ENCODE data around the gene LSP1. TPM values are rescaled to one million over a fixed set of nuclear protein-coding genes. Genes with fewer than 3 reads are reported as not detected.

Gene LSP1
- total and polyA plus RNA-seq, 2 of the 13 experiments (the other 11 are each of a cell fraction or from before 2014, with no cell fraction given), result 0.59 to 1.00 TPM

- no peak for TF ChIP-seq THRA (CRISPR knock-in tag; IDR thresholded peaks at IDR 0.05; ENCODE audit: borderline replicate concordance)
- TF ChIP-seq CCDC6 (CRISPR knock-in tag; IDR thresholded peaks at IDR 0.05), result no peak
- TF ChIP-seq ZBTB37 (CRISPR knock-in tag; IDR thresholded peaks at IDR 0.05), result no peak
- no peak for TF ChIP-seq ZFP36L2 (CRISPR knock-in tag; IDR thresholded peaks at IDR 0.05)
- no peak for TF ChIP-seq ZNF136 (CRISPR knock-in tag; IDR thresholded peaks at IDR 0.05; ENCODE audit: low read depth)
- no peak for TF ChIP-seq SNAI1 (CRISPR knock-in tag; IDR thresholded peaks at IDR 0.05; ENCODE audit: borderline replicate concordance)
- no peak for TF ChIP-seq CC2D1A (CRISPR knock-in tag; IDR thresholded peaks at IDR 0.05)
- no peak for TF ChIP-seq ZXDC (CRISPR knock-in tag; IDR thresholded peaks at IDR 0.05)
- peak; percentile 27 for TF ChIP-seq SAP130 (CRISPR knock-in tag; IDR thresholded peaks at IDR 0.05; ENCODE audit: low read depth)
- TF ChIP-seq MYNN (CRISPR knock-in tag; IDR thresholded peaks at IDR 0.05; ENCODE audit: low read depth), result no peak
- TF ChIP-seq TARDBP (CRISPR knock-in tag; IDR thresholded peaks at IDR 0.05), result no peak
- TF ChIP-seq ZNF264 (CRISPR knock-in tag; IDR thresholded peaks at IDR 0.05), result no peak
- TF ChIP-seq ETS1 (CRISPR knock-in tag; IDR thresholded peaks at IDR 0.05), result no peak
- TF ChIP-seq NCOA2 (CRISPR knock-in tag; IDR thresholded peaks at IDR 0.05), result no peak
- TF ChIP-seq BCL6 (CRISPR knock-in tag; IDR thresholded peaks at IDR 0.05), result no peak
- no peak for TF ChIP-seq ZBTB26 (CRISPR knock-in tag; IDR thresholded peaks at IDR 0.05; ENCODE audit: borderline replicate concordance)
- TF ChIP-seq ZNF670 (CRISPR knock-in tag; IDR thresholded peaks at IDR 0.05; ENCODE audit: borderline replicate concordance), result no peak
- no peak for TF ChIP-seq RBAK (CRISPR knock-in tag; IDR thresholded peaks at IDR 0.05)
- TF ChIP-seq SALL1 (CRISPR knock-in tag; IDR thresholded peaks at IDR 0.05), result peak; percentile 10; the same call in 1 of the 2 replicates
- TF ChIP-seq ZFAT (CRISPR knock-in tag; conservative IDR thresholded peaks at IDR 0.05), result no peak
- no peak for TF ChIP-seq ZNF10 (CRISPR knock-in tag; IDR thresholded peaks at IDR 0.05; ENCODE audit: borderline replicate concordance, low read depth)
- no peak for TF ChIP-seq ZNF282 (IDR thresholded peaks at IDR 0.05; ENCODE audit: partially characterized antibody)
These were observed 26.3 kb upstream of the LSP1 start (continued) for GRCh38 chr11:1826552-1827094.

All from HepG2 (cell line).